A204.1 (cell line): ENCODE results near the gene ZDHHC7.

Source experiments
- FAIRE-seq: peaks from 2 replicates; lab custom pipeline; 2012; peaks lifted over from hg19 to GRCh38; lab: Jason Lieb, UNC

Gene ZDHHC7

GRCh38 chr16:84937196-84938005 lies 73.9 kb downstream of the ZDHHC7 start:
- no peak for FAIRE-seq

GRCh38 chr16:84933774-84934631 lies 77.3 kb downstream of the ZDHHC7 start:
- no peak for FAIRE-seq

- no peak for FAIRE-seq
These were observed 78.7 kb downstream of the ZDHHC7 start for GRCh38 chr16:84932681-84933080.

- FAIRE-seq, result no peak
These were observed 79.8 kb downstream of the ZDHHC7 start for GRCh38 chr16:84931506-84931905.

GRCh38 chr16:84931107-84931494 lies 80.2 kb downstream of the ZDHHC7 start:
- FAIRE-seq, result no peak

- FAIRE-seq, result no peak
These were observed 80.8 kb downstream of the ZDHHC7 start for GRCh38 chr16:84930298-84931106.

- no peak for FAIRE-seq
These were observed 81.7 kb downstream of the ZDHHC7 start for GRCh38 chr16:84929421-84930297.

GRCh38 chr16:84928679-84929420 lies 82.5 kb downstream of the ZDHHC7 start:
- no peak for FAIRE-seq

- FAIRE-seq, result no peak
These were observed 83.4 kb downstream of the ZDHHC7 start for GRCh38 chr16:84927621-84928591.

GRCh38 chr16:84926462-84926861 lies 84.9 kb downstream of the ZDHHC7 start:
- FAIRE-seq, result no peak

GRCh38 chr16:84925773-84926372 lies 85.5 kb downstream of the ZDHHC7 start:
- FAIRE-seq, result no peak

- FAIRE-seq, result no peak
These were observed 86.1 kb downstream of the ZDHHC7 start for GRCh38 chr16:84925092-84925772.

GRCh38 chr16:84924331-84925091 lies 86.8 kb downstream of the ZDHHC7 start:
- no peak for FAIRE-seq
